ENCODE measurements around the gene FHDC1. TPM values are rescaled to one million over a fixed set of nuclear protein-coding genes. Genes with fewer than 3 reads are reported as not detected.

FHDC1 gene
- total RNA-seq, 1 experiment from 2014 or later: 19.9 TPM

DNA sequence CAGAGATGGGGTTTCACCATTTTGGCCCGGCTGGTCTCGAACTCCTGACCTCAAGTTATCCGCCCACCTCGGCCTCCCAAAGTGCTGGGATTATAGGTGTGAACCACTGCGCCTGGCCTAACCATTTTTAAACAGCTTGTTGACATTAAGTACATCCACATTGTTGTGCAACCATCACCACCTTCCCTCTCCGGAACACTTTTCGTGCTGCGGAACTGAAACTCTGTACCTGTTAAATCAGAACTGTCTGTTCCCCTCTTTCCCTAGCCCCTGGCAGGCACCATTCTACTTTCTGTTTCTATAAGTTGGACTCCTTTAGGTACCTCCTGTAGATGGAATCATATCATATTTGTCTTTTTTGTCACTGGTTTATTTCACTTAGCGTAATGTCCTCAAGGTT lies 9.5 kb downstream of the FHDC1 start:
- H3K23ac ChIP-seq (ENCODE audit: insufficient read length, low read depth, low read length): no peak overlapping the region
- H3K4ac ChIP-seq (ENCODE audit: low read depth, low read length): no peak overlapping the region
- Mint-ChIP-seq H3K4me1 (peaks cover 13 to 18% of the 10 kb centered on the region in 2 experiments), H3K36me3 (ENCODE audit: insufficient read depth in 1 of 3, low read depth in 3 of 3) (peaks cover 24 to 56% (median 42%) of the 10 kb centered on the region in 3 experiments), H3K27ac (no peak overlapping the region; a peak in 1 of 7 replicates), H3K9me3 (no peaks in the 10 kb centered on the region), H3K4me3 (no peak overlapping the region; a peak in 1 of 5 replicates), H3K27me3 (ENCODE audit: low read depth) (no peaks in the 10 kb centered on the region)
- H4K91ac ChIP-seq (ENCODE audit: insufficient read length, low read depth, low read length): no peak overlapping the region
- no peak overlapping the region for H2BK15ac ChIP-seq (ENCODE audit: low read depth, low read length)
- no peaks in the 10 kb centered on the region for H4K20me1 ChIP-seq (ENCODE audit: control insufficient read depth, insufficient read depth, insufficient read length)
- TF ChIP-seq, protein P1, sequence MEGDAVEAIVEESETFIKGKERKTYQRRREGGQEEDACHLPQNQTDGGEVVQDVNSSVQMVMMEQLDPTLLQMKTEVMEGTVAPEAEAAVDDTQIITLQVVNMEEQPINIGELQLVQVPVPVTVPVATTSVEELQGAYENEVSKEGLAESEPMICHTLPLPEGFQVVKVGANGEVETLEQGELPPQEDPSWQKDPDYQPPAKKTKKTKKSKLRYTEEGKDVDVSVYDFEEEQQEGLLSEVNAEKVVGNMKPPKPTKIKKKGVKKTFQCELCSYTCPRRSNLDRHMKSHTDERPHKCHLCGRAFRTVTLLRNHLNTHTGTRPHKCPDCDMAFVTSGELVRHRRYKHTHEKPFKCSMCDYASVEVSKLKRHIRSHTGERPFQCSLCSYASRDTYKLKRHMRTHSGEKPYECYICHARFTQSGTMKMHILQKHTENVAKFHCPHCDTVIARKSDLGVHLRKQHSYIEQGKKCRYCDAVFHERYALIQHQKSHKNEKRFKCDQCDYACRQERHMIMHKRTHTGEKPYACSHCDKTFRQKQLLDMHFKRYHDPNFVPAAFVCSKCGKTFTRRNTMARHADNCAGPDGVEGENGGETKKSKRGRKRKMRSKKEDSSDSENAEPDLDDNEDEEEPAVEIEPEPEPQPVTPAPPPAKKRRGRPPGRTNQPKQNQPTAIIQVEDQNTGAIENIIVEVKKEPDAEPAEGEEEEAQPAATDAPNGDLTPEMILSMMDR (conservative IDR thresholded peaks at IDR 0.05): no peak
- H3K56ac ChIP-seq (ENCODE audit: insufficient read length, low read depth, low read length): no peak overlapping the region
- H2BK120ac ChIP-seq (ENCODE audit: low read depth, low read length, poor library complexity, severe bottlenecking): no peak overlapping the region
- peaks cover 3% of the 10 kb centered on the region for H3K79me1 ChIP-seq (ENCODE audit: insufficient read depth, low read depth, low read length, poor library complexity, severe bottlenecking)
- H2BK12ac ChIP-seq (ENCODE audit: insufficient read length, low read depth, low read length): no peak overlapping the region
- peaks cover 25% of the 10 kb centered on the region; the same call in 1 of the 2 replicates for H3K79me2 ChIP-seq (ENCODE audit: insufficient read depth, low read length)
- DNase-seq: no peak
- H3K4me1 ChIP-seq (ENCODE audit: insufficient read depth, low read length): peaks cover 10% of the 10 kb centered on the region; the same call in 1 of the 2 replicates
- H2BK20ac ChIP-seq (ENCODE audit: low read depth, low read length, poor library complexity, severe bottlenecking): no peak overlapping the region
- no peak overlapping the region for H4K8ac ChIP-seq (replicated peaks; ENCODE audit: insufficient read length, low read depth, low read length)
- no peak overlapping the region for H2AK5ac ChIP-seq (ENCODE audit: insufficient read length, low read length)
- H4K5ac ChIP-seq (ENCODE audit: insufficient read length, low read depth, low read length): no peak overlapping the region
- H3K18ac ChIP-seq (ENCODE audit: insufficient read length, low read depth, low read length): no peak overlapping the region
- WGBS (ENCODE audit: extremely low coverage, insufficient read length, low lambda C conversion rate): no CpG with 5 or more reads among the region's 9 CpGs
- no peak overlapping the region for H3K4me2 ChIP-seq (ENCODE audit: insufficient read depth, insufficient read length, low read length)
- H3K9ac ChIP-seq (ENCODE audit: extremely low read depth, insufficient read length, low read length): no peak overlapping the region
- no peaks in the 10 kb centered on the region for H3K9me3 ChIP-seq (ENCODE audit: control insufficient read depth, low read depth, low read length)
- no peaks in the 10 kb centered on the region for H3K27me3 ChIP-seq (ENCODE audit: insufficient read depth, low read length)
- no peak overlapping the region for H2AFZ ChIP-seq (ENCODE audit: low read length)
- H3K14ac ChIP-seq (ENCODE audit: insufficient read depth, low read length): no peak overlapping the region
- H2BK5ac ChIP-seq (ENCODE audit: insufficient read length, low read length): no peak overlapping the region
- no peak overlapping the region for H3K27ac ChIP-seq (ENCODE audit: insufficient read length, low read depth, low read length)
- H3T11ph ChIP-seq (ENCODE audit: low read length): no peak overlapping the region
- H3K23me2 ChIP-seq (ENCODE audit: insufficient read length, low read depth, low read length, poor library complexity, severe bottlenecking): no peaks in the 10 kb centered on the region

Measured in H9 (cell line).